ENCODE measurements around the gene CSPG4. TPM values are rescaled to one million over a fixed set of nuclear protein-coding genes. Genes with fewer than 3 reads are reported as not detected.

Gene CSPG4
- total and polyA plus RNA-seq, 10 of the 15 experiments (the other 5 are each of a cell fraction or from before 2014, with no cell fraction given) = 0.02 to 2.2 (median 0.76) TPM

DNA sequence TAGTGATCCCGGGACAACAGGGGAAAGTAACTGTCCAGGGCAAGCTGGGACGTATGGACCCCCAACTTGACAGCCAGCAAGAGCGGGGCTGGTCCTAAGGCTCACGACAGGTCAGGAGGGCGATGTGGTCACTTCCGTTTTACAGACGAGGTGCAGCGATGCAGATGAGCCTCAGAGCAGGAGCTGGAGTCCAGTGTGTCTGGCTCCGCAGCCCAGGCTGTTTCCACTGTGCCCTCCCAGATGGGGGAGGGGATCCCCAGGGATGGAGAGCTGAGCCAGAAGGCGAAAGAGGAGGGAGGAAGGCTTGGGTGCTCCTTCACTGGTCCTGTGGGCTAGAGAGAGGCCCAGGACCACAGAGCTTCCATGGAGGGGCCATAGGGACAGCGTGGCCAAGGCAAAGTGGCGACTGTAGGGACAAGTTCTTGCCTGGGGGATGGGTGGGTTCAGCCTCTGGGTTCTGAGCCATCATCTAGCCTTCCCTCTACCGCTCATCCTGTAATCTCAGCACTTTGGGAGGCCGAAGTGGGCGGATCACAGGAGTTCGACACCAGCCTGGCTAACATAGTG, 59.2 kb downstream of the CSPG4 start:
- no peak overlapping the region for H3K4me2 ChIP-seq (ENCODE audit: control insufficient read depth, insufficient read depth)
- H3K36me3 ChIP-seq (ENCODE audit: control insufficient read depth in 2 of 2, insufficient read depth in 2 of 2, low read length in 1 of 2) = no peaks in the 10 kb centered on the region
- POLR2A ChIA-PET = interaction anchor here (0.7 to 1.0 kb wide), 2 partner anchors 13 to 1667 kb away, joined by 3 to 6 read pairs; partner anchors contain the start of gene IMP3
- H3K4me3 ChIP-seq = no peak overlapping the region
- in situ Hi-C loops (cut with MboI) = loop anchor here (25.0 kb wide), 1 partner anchor 641 kb away; the partner anchor contains the start of gene PPCDC
- H2AFZ ChIP-seq (ENCODE audit: control insufficient read depth, low read depth, low read length) = no peak overlapping the region
- no peaks in the 10 kb centered on the region for H3K79me2 ChIP-seq (ENCODE audit: control insufficient read depth, insufficient read depth, low read length)
- peaks cover 0 to 2% of the 10 kb centered on the region in 2 experiments; a peak in 2 of 4 replicates for H3K27me3 ChIP-seq (replicated peaks in 1 of 2; ENCODE audit: control insufficient read depth in 2 of 2, insufficient read depth in 2 of 2, low read length in 1 of 2)
- FAIRE-seq = no peak
- H4K20me1 ChIP-seq (ENCODE audit: control insufficient read depth, insufficient read depth) = no peaks in the 10 kb centered on the region
- SMC1A ChIA-PET (ENCODE audit: uncharacterized antibody, unreplicated experiment) = no interaction called here
- no peak for ATAC-seq
- CTCF ChIA-PET = no interaction called here
- DNase-seq (ENCODE audit: low read depth, low spot score) = no peak
- BruUV-seq (replicated peaks) = no TSS peak
- no peak overlapping the region for H3K27ac ChIP-seq (ENCODE audit: control insufficient read depth, insufficient read depth)
- no peak overlapping the region for H3K9ac ChIP-seq (ENCODE audit: control insufficient read depth, insufficient read depth, low read length)
- RAD21 ChIA-PET (ENCODE audit: unreplicated experiment) = interaction anchor here (1.6 kb wide), 1 partner anchor 14 kb away, joined by 5 read pairs; the partner anchor contains the start of gene IMP3
- WGBS (ENCODE audit: insufficient coverage, insufficient replicate concordance, low lambda C conversion rate, missing lambda C conversion rate) = 42% methylated on average over 16 of the region's 16 CpGs
- no peaks in the 10 kb centered on the region for H3K9me3 ChIP-seq (replicated peaks; ENCODE audit: control insufficient read depth, insufficient read depth, low read length)
- intact Hi-C loops (cut with micrococcal nuclease; ENCODE audit: unreplicated experiment) = no loop called here
- H3K4me1 ChIP-seq (ENCODE audit: control insufficient read depth, insufficient read depth, low read length) = no peaks in the 10 kb centered on the region
- TF ChIP-seq HDGF (IDR thresholded peaks at IDR 0.05) = no peak
- no peak for TF ChIP-seq SMAD1 (IDR thresholded peaks at IDR 0.05; ENCODE audit: low read depth, partially characterized antibody)
- TF ChIP-seq, protein P1, sequence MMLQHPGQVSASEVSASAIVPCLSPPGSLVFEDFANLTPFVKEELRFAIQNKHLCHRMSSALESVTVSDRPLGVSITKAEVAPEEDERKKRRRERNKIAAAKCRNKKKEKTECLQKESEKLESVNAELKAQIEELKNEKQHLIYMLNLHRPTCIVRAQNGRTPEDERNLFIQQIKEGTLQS (IDR thresholded peaks at IDR 0.05; ENCODE audit: borderline replicate concordance, extremely low read depth, low read depth, low read length) = no peak
- TF ChIP-seq CUX1 (IDR thresholded peaks at IDR 0.05; ENCODE audit: insufficient replicate concordance, low read depth, low read length) = no peak
- TF ChIP-seq ZBTB4 (CRISPR knock-in tag; IDR thresholded peaks at IDR 0.05) = no peak
- no peak for TF ChIP-seq HCFC1 (IDR thresholded peaks at IDR 0.05; ENCODE audit: low read length)
- TF ChIP-seq IRF4 (IDR thresholded peaks at IDR 0.05; ENCODE audit: low read depth, low read length) = no peak
- no peak for TF ChIP-seq RAD51 (IDR thresholded peaks at IDR 0.05)
- TF ChIP-seq CBX3 (IDR thresholded peaks at IDR 0.05; ENCODE audit: borderline replicate concordance, low read depth) = no peak
- no peak for TF ChIP-seq KAT2A (conservative IDR thresholded peaks at IDR 0.05; ENCODE audit: control insufficient read depth, low read depth, low read length)
- TF ChIP-seq SPI1 (IDR thresholded peaks at IDR 0.05; ENCODE audit: borderline replicate concordance, insufficient read depth, low read depth, low read length) = no peak
- TF ChIP-seq, protein P2, sequence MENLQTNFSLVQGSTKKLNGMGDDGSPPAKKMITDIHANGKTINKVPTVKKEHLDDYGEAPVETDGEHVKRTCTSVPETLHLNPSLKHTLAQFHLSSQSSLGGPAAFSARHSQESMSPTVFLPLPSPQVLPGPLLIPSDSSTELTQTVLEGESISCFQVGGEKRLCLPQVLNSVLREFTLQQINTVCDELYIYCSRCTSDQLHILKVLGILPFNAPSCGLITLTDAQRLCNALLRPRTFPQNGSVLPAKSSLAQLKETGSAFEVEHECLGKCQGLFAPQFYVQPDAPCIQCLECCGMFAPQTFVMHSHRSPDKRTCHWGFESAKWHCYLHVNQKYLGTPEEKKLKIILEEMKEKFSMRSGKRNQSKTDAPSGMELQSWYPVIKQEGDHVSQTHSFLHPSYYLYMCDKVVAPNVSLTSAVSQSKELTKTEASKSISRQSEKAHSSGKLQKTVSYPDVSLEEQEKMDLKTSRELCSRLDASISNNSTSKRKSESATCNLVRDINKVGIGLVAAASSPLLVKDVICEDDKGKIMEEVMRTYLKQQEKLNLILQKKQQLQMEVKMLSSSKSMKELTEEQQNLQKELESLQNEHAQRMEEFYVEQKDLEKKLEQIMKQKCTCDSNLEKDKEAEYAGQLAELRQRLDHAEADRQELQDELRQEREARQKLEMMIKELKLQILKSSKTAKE (IDR thresholded peaks at IDR 0.05; ENCODE audit: low read depth, poor library complexity, severe bottlenecking) = no peak
- TF ChIP-seq KLF5 (IDR thresholded peaks at IDR 0.05; ENCODE audit: partially characterized antibody) = no peak
